PC-3 (cell line): ENCODE data around the gene KLK15. TPM values are rescaled to one million over a fixed set of nuclear protein-coding genes. Genes with fewer than 3 reads are reported as not detected.

Source experiments
- ATAC-seq: fragments of 200-7000 bp; cut with Tn5 transposase; 2 replicates; pipeline ENCODE4 v1.9.1; 2020; ENCODE audit warnings: mild to moderate bottlenecking, moderate library complexity
- BruUV-seq: library from RNA; stranded (reverse); fragments of 400-500 nt; replicated peaks from 2 replicates; lab custom pipeline; 2021; lab: Mats Ljungman, UMichigan
- CTCF ChIA-PET: fragments of 300-600 bp; sonication (Branson Sonifier 250); formaldehyde crosslinking; loops from one replicate; lab custom pipeline; 2022; ENCODE audit warnings: antibody characterized with exemption; lab: Charles Lee
- POLR2A ChIA-PET: fragments of 300-600 bp; sonication (Branson Sonifier 250); formaldehyde crosslinking; loops from one replicate; lab custom pipeline; 2022; ENCODE audit warnings: antibody characterized with exemption; ENCODE audit not compliant: unreplicated experiment; lab: Charles Lee
- DNase-seq: peaks from one replicate; pipeline ENCODE4 v3.0.0-alpha.2; 2015
- H2AFZ ChIP-seq: fragments of 300-600 bp; sonication (generic); 2 replicates; pipeline ENCODE4 v1.6.0; 2016; ENCODE audit warnings: antibody characterized with exemption, low read length
- H3F3A ChIP-seq: fragments of 300-600 bp; sonication (generic); one replicate; pipeline ENCODE4 v1.6.0; 2017; ENCODE audit warnings: antibody characterized with exemption, low read length, control low read depth, mild to moderate bottlenecking; ENCODE audit not compliant: unreplicated experiment
- H3K27ac ChIP-seq: fragments of 300-600 bp; sonication (generic); 2 replicates; pipeline ENCODE4 v1.5.1; 2016; ENCODE audit warnings: mild to moderate bottlenecking, low read length
- H3K27me3 ChIP-seq: fragments of 300-600 bp; sonication (generic); 2 replicates; pipeline ENCODE4 v1.6.1; 2016; ENCODE audit warnings: low read length, mixed read lengths
- H3K36me3 ChIP-seq: fragments of 300-600 bp; sonication (generic); 2 replicates; pipeline ENCODE4 v1.6.1; 2016; ENCODE audit warnings: low read depth, mixed run types, low read length, mixed read lengths
- H3K4me1 ChIP-seq: fragments of 300-600 bp; sonication (generic); 2 replicates; pipeline ENCODE4 v1.5.1; 2016; ENCODE audit warnings: low read length; ENCODE audit not compliant: insufficient read depth
- H3K4me2 ChIP-seq: fragments of 300-600 bp; sonication (generic); 2 replicates; pipeline ENCODE4 v1.6.0; 2016; ENCODE audit warnings: low read length
- H3K4me3 ChIP-seq: fragments of 300-600 bp; sonication (generic); 2 replicates; pipeline ENCODE4 v1.5.1; 2016; ENCODE audit warnings: mild to moderate bottlenecking, low read length, mixed read lengths
- H3K79me2 ChIP-seq: fragments of 300-600 bp; sonication (generic); 2 replicates; pipeline ENCODE4 v1.6.1; 2017; ENCODE audit warnings: low read length, mixed read lengths
- H3K9ac ChIP-seq: fragments of 300-600 bp; sonication (generic); 2 replicates; pipeline ENCODE4 v1.6.0; 2016; ENCODE audit warnings: mild to moderate bottlenecking, low read length
- H3K9me2 ChIP-seq: fragments of 300-600 bp; sonication (generic); replicated peaks from 2 replicates; pipeline ENCODE4 v1.6.1; 2016; ENCODE audit warnings: mixed run types, low read length, mixed read lengths
- H3K9me3 ChIP-seq: fragments of 300-600 bp; sonication (generic); 2 replicates; pipeline ENCODE4 v1.6.1; 2016; ENCODE audit warnings: low read length, mixed read lengths
- H4K20me1 ChIP-seq: fragments of 300-600 bp; sonication (generic); 2 replicates; pipeline ENCODE4 v1.6.1; 2016; ENCODE audit warnings: low read length, mixed read lengths
- EZH2 ChIP-seq: fragments of 300-600 bp; sonication (generic); IDR thresholded peaks from one replicate; pipeline ENCODE4 v1.6.1; 2017; ENCODE audit warnings: antibody characterized with exemption, mild to moderate bottlenecking, low read length; ENCODE audit not compliant: unreplicated experiment
- EZH2phosphoT487 ChIP-seq: fragments of 300-600 bp; sonication (generic); IDR thresholded peaks from 2 replicates; pipeline ENCODE4 v1.6.1; 2018; ENCODE audit warnings: mild to moderate bottlenecking, antibody characterized with exemption, low read length, borderline replicate concordance
- intact Hi-C: fragments of 100-400 bp; cut with micrococcal nuclease; formaldehyde crosslinking; loops from 2 replicates; pipeline ENCODE4 v1.9.0; 2023
- total RNA-seq: library from RNA; depleted of rRNA; stranded (reverse); fragments of >200 nt; gene quantifications from 2 replicates; pipeline ENCODE4 v1.2.3, GENCODE V29; 2014
- TF ChIP-seq, protein P1 (sequence below): fragments of 300-600 bp; sonication (generic); conservative IDR thresholded peaks from 2 replicates; pipeline ENCODE4 v1.5.1; 2017; ENCODE audit warnings: antibody characterized with exemption, low read depth, mild to moderate bottlenecking, low read length

Gene KLK15
- total RNA-seq, 1 experiment from 2014 or later, result 1.3 TPM

DNA sequence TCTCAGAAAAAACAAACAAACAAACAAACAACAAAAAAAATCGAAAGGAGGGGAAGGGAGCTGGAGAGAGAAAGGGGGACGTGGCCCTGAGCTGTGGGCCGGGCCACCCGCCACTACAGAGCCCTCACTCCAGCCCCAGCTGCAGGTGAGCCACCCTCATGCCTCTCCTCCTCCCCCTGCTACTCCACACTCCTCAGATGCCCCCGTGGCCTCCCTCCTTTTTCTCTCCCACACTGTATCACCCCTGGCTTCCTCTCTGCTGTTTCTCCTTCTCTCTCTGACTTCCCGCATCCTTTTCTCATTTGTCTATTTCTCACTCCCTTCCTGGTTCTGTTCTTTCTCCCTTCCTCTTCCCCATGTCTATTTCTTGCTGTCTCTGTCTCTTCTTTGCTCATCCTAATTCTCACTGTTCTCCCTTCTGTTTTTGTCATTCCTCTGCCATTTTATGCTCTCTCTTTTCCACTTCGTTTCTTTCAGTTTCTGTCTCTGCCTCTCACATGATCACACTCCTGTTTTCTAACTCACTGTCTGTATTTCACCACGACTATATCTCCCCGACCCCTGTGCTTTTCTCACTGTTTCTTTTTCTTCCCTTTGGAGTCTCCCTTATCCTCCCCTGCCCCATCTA, 42.5 kb upstream of the KLK15 start:
- intact Hi-C loops, result no loop called here

DNA sequence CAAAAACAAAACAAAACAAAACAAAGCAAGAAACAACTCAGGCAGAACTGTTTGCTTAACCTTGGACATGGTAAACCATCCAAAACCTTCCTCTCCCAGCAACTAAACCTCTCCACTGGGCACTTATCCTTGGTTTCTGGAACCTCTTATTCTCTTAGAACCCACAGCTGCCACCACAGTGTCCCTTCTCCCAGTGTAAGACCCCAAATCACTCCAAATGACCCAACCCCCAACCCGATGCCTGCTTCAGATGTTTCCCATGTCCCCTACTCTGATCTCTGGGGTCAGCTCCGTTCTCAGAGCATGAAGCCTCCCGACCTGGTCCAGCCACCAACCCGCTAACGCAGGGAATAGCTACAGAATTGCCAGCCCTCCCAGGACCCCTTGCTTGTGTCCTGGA, 40.8 kb upstream of the KLK15 start:
- no peak overlapping the region for H3K9ac ChIP-seq
- H3K79me2 ChIP-seq, result no peaks in the 10 kb centered on the region
- TF ChIP-seq, protein P1, sequence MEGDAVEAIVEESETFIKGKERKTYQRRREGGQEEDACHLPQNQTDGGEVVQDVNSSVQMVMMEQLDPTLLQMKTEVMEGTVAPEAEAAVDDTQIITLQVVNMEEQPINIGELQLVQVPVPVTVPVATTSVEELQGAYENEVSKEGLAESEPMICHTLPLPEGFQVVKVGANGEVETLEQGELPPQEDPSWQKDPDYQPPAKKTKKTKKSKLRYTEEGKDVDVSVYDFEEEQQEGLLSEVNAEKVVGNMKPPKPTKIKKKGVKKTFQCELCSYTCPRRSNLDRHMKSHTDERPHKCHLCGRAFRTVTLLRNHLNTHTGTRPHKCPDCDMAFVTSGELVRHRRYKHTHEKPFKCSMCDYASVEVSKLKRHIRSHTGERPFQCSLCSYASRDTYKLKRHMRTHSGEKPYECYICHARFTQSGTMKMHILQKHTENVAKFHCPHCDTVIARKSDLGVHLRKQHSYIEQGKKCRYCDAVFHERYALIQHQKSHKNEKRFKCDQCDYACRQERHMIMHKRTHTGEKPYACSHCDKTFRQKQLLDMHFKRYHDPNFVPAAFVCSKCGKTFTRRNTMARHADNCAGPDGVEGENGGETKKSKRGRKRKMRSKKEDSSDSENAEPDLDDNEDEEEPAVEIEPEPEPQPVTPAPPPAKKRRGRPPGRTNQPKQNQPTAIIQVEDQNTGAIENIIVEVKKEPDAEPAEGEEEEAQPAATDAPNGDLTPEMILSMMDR, result no peak
- TF ChIP-seq EZH2phosphoT487 (no peak), EZH2 (no peak)
- no peaks in the 10 kb centered on the region for H3K4me1 ChIP-seq
- ATAC-seq (no peak), DNase-seq (no peak)
- H3K4me3 ChIP-seq, result no peak overlapping the region
- intact Hi-C loops, result no loop called here
- no peak overlapping the region for H3K27ac ChIP-seq
- no peaks in the 10 kb centered on the region for H3F3A ChIP-seq
- no peak overlapping the region for H2AFZ ChIP-seq
- H3K4me2 ChIP-seq, result no peak overlapping the region
- H3K36me3 ChIP-seq, result no peaks in the 10 kb centered on the region
- ChIA-PET CTCF (no interaction called here), POLR2A (no interaction called here)
- no TSS peak for BruUV-seq
- H3K9me2 ChIP-seq, result no peaks in the 10 kb centered on the region
- H4K20me1 ChIP-seq, result no peaks in the 10 kb centered on the region
- H3K9me3 ChIP-seq, result no peaks in the 10 kb centered on the region
- peaks cover 100% of the 10 kb centered on the region for H3K27me3 ChIP-seq

More for the DNA sequence above, 42.5 kb upstream of the KLK15 start:
- Histone ChIP-seq H3K9me2 (no peaks in the 10 kb centered on the region), H3K4me2 (no peak overlapping the region), H3K9ac (no peak overlapping the region), H4K20me1 (no peaks in the 10 kb centered on the region), H3K4me1 (no peaks in the 10 kb centered on the region), H3K27me3 (peaks cover 100% of the 10 kb centered on the region), H3F3A (no peaks in the 10 kb centered on the region), H3K9me3 (no peaks in the 10 kb centered on the region), H3K27ac (no peak overlapping the region), H3K79me2 (no peaks in the 10 kb centered on the region), H2AFZ (no peak overlapping the region), H3K36me3 (no peaks in the 10 kb centered on the region), H3K4me3 (no peak overlapping the region)
- CTCF ChIA-PET, result no interaction called here
- no peak for DNase-seq
- ATAC-seq, result no peak; the same call in 1 of the 2 replicates
- BruUV-seq, result no TSS peak
- TF ChIP-seq, protein P1, result no peak
- TF ChIP-seq EZH2phosphoT487 (no peak), EZH2 (no peak)
- POLR2A ChIA-PET, result no interaction called here

DNA sequence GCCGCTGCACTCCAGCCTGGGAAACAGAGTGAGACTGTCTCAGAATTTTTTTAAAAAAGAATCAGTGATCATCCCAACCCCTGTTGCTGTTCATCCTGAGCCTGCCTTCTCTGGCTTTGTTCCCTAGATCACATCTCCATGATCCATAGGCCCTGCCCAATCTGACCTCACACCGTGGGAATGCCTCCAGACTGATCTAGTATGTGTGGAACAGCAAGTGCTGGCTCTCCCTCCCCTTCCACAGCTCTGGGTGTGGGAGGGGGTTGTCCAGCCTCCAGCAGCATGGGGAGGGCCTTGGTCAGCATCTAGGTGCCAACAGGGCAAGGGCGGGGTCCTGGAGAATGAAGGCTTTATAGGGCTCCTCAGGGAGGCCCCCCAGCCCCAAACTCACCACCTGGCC, 39.7 kb upstream of the KLK15 start, which contains the start of gene KLK2:
Gene KLK2, plus strand, starts transcription at position 384 of the 400 bp plus-strand sequence. CDS start 35 bp downstream, outside the sequence.
- no peaks in the 10 kb centered on the region for H3K9me3 ChIP-seq
- no peaks in the 10 kb centered on the region for H3F3A ChIP-seq
- BruUV-seq, result no TSS peak
- H3K9ac ChIP-seq, result no peak within 1 kb of the TSS
- H2AFZ ChIP-seq, result no peak within 1 kb of the TSS
- DNase-seq (no peak), ATAC-seq (no peak)
- H4K20me1 ChIP-seq, result no peaks in the 10 kb centered on the region
- ChIA-PET POLR2A (no interaction called here), CTCF (no interaction called here)
- intact Hi-C loops, result no loop called here
- H3K36me3 ChIP-seq, result no peaks in the 10 kb centered on the region
- no peak within 1 kb of the TSS for H3K27ac ChIP-seq
- peaks cover 100% of the 10 kb centered on the region for H3K27me3 ChIP-seq
- H3K79me2 ChIP-seq, result no peaks in the 10 kb centered on the region
- H3K4me2 ChIP-seq, result no peak within 1 kb of the TSS
- TF ChIP-seq, protein P1, result no peak
- TF ChIP-seq EZH2phosphoT487 (no peak), EZH2 (no peak)
- H3K4me1 ChIP-seq, result no peaks in the 10 kb centered on the region
- no peak within 1 kb of the TSS for H3K4me3 ChIP-seq
- H3K9me2 ChIP-seq, result no peaks in the 10 kb centered on the region
